DOHH2 (cell line): Measurements from ENCODE around the gene CYP21A2.
"Not testable (repeated sequence)": the region's sequence is repeated elsewhere in the genome, so short reads cannot be mapped to it uniquely, and the experiment has no call there.

Experiments used
- CTCF ChIP-seq: fragments of 200-600 bp; sonication (generic); IDR thresholded peaks from one replicate; pipeline ENCODE4 v1.5.1; 2014; ENCODE audit warnings: antibody characterized with exemption, mild to moderate bottlenecking, low read depth, low read length; ENCODE audit not compliant: poor library complexity, severe bottlenecking
- EZH2phosphoT487 ChIP-seq: fragments of 200-600 bp; sonication (generic); IDR thresholded peaks from 2 replicates; pipeline ENCODE4 v1.6.1; 2017; ENCODE audit warnings: borderline replicate concordance, mild to moderate bottlenecking, antibody characterized with exemption, low read length, moderate library complexity, mixed read lengths

- not testable (repeated sequence) for TF ChIP-seq CTCF, EZH2phosphoT487
These were observed 15.1 kb downstream of the CYP21A2 start for GRCh38 chr6:32053314-32053713.
